Measurements from ENCODE around the gene PAK4. TPM values are rescaled to one million over a fixed set of nuclear protein-coding genes. Genes with fewer than 3 reads are reported as not detected.

PAK4 gene
- polyA plus RNA-seq, 3 donors: 66.6 to 76.3 (median 73.6) TPM

- no peak for DNase-seq
Observed at GRCh38 chr19:39160889-39161672, 35.5 kb downstream of the PAK4 start.

DNA sequence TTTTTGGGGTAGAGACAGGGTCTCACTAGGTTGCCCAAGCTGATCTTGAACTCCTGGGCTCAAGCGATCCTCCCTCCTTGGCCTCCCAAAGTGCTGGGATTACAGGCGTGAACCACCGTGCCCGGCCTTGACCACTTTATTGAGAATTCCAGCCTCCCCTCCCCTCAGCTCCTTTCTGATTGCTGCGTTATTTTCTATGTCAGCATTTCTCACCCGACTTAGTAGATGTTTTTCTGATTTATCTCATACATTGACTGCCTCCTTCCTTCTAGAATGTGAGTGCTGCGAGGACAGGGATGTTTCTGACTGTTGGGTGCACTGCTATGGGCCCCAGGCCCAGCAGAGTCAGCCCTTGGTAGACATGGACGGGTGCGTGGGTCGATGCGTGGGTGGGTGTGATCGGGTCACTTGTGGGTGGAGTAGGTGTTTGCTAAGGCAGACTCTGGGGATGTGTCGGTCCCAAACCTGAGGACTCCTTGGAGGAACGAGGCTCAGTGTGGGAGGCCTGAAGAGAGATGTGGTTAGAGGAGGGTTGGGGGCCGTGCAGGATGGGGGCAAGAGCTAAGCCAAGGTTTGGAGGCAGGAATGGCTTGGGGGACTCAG is 37.0 kb downstream of the PAK4 start:
- DNase-seq: no peak

DNA sequence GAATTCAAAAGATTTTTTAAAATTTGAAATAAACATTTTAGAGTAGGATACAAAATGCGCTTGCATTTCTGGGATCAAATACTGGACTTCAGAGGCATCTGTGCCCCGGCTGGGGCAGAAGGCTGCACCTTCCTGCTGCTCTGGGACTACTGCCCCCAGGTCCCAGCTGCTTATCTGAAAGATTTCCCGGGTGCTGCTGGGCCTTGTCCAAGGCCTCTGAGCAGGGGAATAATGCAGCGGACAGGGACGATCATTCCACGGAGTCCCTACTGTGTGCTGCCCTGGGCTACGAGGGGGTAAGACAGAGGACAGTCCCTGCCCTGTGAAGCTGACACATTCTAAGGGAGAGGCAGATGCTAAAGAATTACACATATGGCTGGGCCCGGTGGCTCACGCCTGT is 38.0 kb downstream of the PAK4 start:
- no peak for DNase-seq

DNA sequence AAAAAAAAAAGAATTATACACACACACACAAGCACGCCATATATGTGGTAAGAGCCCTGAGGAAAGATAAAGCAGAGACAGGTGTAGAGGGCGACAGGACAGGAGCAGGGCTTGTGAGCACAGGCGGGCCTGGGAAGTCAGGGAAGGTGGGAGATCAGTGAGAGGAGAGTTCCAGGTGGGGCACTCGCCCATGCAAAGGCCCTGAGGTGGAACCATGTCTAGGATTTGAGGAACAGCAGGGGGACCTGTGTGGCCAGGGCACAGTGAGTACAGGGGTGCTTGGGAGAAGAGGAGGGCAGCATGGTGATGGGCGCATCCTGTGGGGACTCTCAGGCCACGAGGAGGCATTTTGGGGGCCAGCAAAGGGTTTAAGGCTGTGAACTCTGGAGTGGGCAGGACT is 38.7 kb downstream of the PAK4 start:
- no peak for DNase-seq

DNA sequence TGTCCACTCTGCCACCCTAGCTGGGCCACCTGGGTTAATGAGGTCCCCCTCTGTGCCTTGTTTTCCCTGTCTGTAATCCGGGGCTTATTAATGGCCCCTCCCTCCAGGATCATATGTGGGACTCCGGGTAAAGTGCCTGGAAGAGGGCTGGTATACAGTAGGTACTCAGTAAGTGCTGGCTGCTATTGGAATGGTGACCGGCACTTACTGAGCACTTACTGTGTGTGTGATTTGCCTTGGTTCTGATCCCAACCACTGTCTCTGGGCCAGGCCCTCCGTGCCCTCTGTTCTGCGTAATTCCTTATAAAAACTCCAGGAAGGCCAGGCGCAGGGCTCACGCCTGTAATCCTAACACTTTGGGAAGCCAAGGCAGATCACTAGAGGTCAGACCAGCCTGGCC is 40.3 kb downstream of the PAK4 start:
- DNase-seq: no peak

DNA sequence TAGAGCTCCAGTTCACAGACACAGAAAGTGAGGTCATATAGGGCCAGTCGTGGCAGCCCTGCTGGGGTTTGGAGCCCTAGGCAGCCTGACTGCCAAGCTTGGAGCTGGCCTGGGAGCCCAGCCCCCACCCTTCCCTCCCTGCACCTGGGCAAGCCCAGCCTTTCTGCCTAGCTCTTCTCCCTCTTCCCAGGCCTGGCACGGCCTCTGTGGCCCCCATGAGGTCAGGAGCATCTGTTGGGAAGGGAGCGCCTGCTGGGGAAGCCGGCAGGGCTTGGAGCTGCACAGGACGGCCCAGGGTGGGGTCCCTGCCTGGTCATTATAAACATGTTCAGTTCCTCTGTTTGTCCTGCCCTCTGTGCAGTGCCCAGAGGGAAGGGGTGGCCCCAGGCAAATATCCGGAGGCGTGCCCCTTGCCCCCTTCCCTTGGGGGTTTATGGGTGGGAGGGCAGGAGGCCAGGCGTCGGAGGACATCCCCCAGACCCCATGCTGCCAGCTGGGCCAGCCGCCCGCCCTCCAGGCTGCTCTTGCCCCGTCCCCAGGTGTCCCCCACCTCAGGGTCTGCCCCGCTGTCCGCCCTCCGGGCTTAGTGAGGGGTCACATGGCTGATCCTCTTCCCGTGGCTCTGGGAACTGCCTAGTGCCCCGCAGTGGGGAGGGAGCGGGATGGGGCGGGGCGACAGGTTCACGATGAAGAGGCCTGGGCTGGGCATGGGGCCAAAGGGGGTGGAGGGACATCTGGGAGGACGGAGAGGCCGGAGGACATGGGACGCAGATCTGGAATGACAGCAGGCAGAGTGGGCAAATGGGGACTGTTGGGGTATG is 41.2 kb downstream of the PAK4 start:
- DNase-seq: no peak

DNA sequence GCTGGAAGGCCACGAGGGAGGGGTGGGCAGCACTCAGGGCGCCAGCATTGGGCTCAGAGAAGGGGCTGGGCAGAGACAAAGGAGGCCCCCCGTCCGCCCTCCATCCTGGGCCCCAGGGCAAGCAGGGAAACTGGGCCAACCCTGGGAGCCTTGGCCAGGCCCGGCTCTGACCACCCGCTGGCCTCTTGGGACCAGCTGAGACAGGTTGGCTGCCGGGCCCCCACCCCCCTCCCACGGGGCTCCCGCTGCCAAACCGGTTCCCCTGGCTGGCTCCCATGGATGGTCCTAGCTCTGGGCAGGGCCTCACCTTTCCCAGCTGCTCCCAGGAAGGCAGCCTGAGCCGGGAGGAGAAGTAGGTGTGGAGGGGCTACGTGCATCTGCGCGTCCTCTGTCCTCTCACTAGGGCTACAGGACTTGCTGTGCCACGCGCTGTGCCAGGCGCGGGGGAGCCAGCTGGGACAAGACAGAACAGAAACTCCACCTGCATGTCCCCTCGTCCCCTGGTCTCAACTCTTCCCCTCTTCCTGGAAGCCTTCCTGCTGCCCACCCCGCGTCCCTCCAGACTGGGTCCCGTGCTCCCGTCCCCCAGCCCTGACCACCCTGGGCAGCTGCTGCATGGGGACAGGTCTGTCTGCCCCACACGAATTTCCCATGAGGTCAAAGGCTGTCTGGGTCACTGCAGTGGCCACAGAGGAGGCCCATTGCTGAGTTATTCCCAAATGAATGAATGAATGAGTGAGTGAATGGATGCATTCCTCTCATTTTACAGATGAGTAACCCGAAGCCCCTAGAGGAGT is 42.1 kb downstream of the PAK4 start:
- DNase-seq: no peak

DNA sequence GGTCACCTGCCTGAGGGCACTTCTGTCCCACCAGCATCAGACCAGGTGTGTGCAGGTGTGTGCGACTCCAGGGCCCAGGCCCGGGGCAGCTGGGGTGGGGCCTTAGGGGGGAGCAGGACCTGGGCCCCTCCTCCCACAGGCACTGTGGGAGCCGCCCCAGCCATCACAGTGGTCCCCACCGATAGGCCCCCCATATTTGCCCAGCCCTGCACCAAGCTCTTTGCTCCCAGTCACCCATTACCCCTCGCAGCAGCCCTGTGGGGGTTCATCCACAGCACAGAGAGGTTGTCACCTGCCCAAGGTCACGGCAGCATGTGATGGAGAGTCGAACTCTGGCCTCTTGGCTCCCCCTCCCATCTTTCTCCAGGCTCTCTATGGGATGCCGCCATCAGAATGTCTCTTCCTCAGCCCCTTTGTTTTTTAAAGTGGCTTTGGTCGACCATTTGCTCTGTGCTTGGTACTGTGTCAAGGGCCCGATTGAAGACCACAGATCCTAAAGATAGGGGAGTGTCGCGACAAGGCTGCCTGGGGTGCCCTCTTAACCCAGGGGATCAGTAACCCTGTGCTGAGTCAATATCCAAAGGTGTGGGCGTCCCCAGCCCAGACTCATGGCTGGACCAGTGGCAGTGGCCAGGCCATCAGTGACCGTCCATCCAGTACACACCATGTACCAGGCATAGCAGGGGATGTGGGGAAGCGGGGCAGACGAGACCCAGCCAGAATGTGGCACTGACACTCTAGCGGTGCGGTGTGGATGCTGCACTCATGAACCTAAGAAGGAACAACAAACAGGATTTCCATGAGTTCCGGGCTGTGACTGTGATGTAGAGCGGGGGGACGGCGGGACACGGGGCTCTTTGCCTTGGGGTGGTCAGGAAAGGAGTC is 42.9 kb downstream of the PAK4 start:
- no peak for DNase-seq

- DNase-seq: no peak
Observed at GRCh38 chr19:39169143-39169810, 43.7 kb downstream of the PAK4 start.

DNA sequence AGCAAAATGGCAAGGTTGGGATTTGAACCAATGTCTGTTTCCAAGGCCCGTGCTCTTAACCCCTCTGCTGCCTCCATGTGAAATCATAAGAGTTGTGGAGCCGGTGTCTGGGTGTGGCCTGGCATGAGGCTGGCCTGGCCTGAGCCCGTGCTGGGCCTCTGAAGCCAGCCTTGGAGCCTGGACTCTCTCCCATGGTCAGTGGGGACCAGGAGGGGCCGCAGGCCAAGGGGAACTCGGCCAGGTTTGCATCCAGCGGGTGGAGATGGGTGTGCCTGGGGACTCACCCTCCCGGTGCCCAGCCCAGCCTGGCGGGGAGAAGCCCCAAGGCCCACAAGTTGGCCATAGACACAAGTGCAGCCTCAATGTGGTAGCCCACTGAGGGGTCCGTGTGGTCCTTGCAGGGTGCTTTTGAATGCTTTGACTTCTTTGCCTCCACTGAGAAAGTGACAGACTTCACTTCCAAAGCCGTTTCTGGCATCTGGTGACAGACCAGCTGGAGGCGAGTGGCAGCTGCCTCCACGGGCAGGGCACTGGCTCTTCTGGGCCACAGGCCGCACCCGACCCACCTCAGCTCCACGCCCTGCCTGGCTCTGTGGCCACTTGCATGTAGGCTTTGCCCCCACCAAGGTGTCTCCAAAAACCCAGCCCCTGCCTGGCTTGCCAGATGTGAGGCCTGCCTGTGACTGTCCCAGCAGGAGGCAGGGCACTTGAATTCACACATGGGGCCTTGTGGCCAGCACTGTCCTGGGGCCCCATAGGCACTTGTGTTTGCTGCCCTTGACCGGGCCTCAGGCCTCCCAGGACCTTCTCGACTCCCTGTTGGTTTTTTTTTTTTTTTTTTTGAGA is 45.0 kb downstream of the PAK4 start:
- no peak for DNase-seq

DNA sequence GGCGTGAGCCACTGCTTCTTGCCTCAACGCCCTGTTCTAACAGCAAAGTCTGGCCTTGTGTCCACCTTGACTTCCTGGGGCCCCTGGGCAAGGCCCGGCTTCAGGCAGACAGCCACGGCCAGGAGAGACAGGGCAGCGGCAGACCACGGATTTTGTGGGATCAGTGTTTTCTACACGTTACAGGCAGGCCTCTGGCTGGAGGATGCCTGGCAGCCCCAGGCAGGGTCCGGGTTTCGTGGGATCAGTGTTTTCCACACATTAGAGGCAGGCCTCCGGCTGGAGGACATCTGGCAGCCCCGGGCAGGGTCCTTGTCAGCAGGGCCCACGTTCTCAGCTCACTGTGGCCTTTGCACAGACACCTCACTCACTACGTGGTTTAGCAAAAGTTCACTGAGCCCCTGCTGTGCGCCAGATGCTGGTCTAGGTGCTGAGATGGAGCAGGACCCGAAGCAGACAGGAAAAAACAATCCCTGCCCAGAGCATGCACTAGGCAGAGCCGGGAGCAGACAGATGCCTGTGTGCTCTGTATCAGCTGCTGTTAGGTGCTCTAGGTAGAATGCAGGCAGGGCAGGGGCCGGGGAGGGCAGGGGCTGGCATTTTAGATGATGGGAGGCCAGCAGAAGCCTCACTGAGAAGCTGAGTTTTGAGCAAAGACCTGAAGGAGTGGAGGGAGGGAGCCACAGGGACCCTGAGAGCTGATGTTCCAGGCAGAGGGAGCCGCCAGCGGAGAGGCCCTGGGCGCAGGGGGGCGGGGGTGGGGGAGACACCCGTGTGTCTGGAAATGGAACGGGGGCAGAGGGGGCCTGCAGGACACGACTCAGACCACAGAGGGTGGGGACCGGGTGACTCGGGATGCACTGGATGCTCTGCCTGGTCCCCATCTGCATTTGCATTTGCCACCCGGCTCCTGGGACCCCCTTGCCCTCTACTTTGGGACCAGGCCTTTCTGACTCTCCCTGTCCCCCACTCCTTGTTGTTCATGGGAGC is 46.2 kb downstream of the PAK4 start:
- DNase-seq: no peak

DNA sequence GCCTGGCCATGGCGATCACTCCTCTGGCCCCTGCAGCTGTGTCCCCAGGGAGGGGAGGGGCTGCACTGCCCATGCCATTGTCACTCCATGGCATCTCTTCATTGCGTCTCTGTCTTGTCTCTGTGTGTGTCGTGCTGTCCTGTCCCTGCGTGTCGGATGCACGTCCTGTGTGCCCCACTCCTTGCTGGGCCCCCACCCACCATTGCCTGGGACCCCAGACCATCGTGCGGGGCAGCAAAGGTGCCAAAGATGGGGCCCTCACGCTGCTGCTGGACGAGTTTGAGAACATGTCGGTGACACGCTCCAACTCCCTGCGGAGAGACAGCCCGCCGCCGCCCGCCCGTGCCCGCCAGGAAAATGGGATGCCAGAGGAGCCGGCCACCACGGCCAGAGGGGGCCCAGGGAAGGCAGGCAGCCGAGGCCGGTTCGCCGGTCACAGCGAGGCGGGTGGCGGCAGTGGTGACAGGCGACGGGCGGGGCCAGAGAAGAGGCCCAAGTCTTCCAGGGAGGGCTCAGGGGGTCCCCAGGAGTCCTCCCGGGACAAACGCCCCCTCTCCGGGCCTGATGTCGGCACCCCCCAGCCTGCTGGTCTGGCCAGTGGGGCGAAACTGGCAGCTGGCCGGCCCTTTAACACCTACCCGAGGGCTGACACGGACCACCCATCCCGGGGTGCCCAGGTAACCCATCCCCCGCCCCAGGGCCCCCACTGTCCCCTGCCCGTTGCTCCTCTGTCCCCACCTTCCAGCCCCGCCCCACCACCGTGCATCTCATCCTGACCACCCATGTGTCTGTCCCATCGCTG is 47.3 kb downstream of the PAK4 start:
- no peak for DNase-seq

DNA sequence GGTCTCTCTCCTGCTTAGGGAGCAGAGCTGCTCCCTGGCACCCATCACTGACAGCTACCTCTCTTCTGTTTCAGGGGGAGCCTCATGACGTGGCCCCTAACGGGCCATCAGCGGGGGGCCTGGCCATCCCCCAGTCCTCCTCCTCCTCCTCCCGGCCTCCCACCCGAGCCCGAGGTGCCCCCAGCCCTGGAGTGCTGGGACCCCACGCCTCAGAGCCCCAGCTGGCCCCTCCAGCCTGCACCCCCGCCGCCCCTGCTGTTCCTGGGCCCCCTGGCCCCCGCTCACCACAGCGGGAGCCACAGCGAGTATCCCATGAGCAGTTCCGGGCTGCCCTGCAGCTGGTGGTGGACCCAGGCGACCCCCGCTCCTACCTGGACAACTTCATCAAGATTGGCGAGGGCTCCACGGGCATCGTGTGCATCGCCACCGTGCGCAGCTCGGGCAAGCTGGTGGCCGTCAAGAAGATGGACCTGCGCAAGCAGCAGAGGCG is 48.0 kb downstream of the PAK4 start:
- no peak for DNase-seq

GRCh38 chr19:39174142-39174541 is 48.6 kb downstream of the PAK4 start:
- DNase-seq: no peak

GRCh38 chr19:39174558-39175544 is 49.3 kb downstream of the PAK4 start:
- no peak for DNase-seq

DNA sequence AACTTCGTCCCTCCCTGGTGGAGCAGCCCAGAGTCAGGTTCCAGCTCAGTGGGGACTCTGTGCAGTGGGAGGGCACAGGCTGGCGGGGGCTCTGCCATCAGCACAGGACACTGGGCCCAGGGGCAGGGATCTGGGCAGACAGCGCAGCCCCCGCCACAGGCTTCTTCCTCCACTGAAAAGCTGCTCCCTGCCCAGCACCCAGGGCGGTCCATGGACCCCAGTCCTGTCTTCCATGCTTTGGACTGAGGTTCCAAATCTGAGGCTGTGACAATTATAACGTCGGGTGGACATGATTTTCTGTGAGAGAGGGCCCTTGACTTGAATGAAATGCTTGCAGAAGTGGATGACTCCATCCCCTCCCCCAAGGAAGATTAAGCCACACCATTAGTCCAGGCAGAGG is 50.0 kb downstream of the PAK4 start:
- no peak for DNase-seq
